OCI-LY3 (cell line): ENCODE data around the gene TBC1D7.

Experiments
- H2AFZ ChIP-seq: fragments of 200-600, 300-600 bp; shearing (Covaris generic); 2 replicates; pipeline ENCODE4 v1.6.0; 2014; ENCODE audit warnings: antibody characterized with exemption, low read depth, low read length
- H3K27ac ChIP-seq: fragments of 200-600, 300-600 bp; sonication (generic); 2 replicates; pipeline ENCODE4 v1.5.1; 2014; ENCODE audit warnings: mild to moderate bottlenecking, low read length, moderate library complexity, mixed read lengths
- H3K27me3 ChIP-seq: fragments of 200-600, 300-600 bp; sonication (generic); 2 replicates; pipeline ENCODE4 v1.6.1; 2014; ENCODE audit warnings: low read depth, low read length, mixed read lengths
- H3K36me3 ChIP-seq: fragments of 200-600, 300-600 bp; sonication (generic); replicated peaks from 2 replicates; pipeline ENCODE3; 2014; ENCODE audit warnings: low read depth, low read length, mixed read lengths
- H3K4me1 ChIP-seq: fragments of 300-600, 200-600 bp; sonication (generic); 2 replicates; pipeline ENCODE4 v1.6.1; 2014; ENCODE audit warnings: low read length, mixed read lengths
- H3K4me2 ChIP-seq: fragments of 200-600, 300-600 bp; sonication (generic); 2 replicates; pipeline ENCODE4 v1.6.1; 2014; ENCODE audit warnings: low read length, mixed read lengths
- H3K4me3 ChIP-seq: fragments of 300-600, 200-600 bp; sonication (generic); 2 replicates; pipeline ENCODE4 v1.5.1; 2014; ENCODE audit warnings: antibody characterized with exemption, mild to moderate bottlenecking, low read length, moderate library complexity
- H3K79me2 ChIP-seq: fragments of 300-600, 200-600 bp; shearing (Covaris generic); 2 replicates; pipeline ENCODE4 v1.6.1; 2014; ENCODE audit warnings: mild to moderate bottlenecking, low read length, mixed read lengths
- H3K9ac ChIP-seq: fragments of 300-600, 200-600 bp; shearing (Covaris generic); 2 replicates; pipeline ENCODE4 v1.6.0; 2014; ENCODE audit warnings: mild to moderate bottlenecking, low read length, moderate library complexity
- H3K9me3 ChIP-seq: fragments of 200-600, 300-600 bp; shearing (Covaris generic); 2 replicates; pipeline ENCODE4 v1.6.1; 2014; ENCODE audit warnings: low read length, mixed read lengths; ENCODE audit not compliant: insufficient read depth
- H4K20me1 ChIP-seq: fragments of 200-600, 300-600 bp; sonication (generic); 2 replicates; pipeline ENCODE4 v1.6.1; 2016; ENCODE audit warnings: low read length, mixed read lengths; ENCODE audit not compliant: insufficient read depth
- CTCF ChIP-seq: fragments of 200-600, 300-600 bp; sonication (generic); IDR thresholded peaks from 2 replicates; pipeline ENCODE4 v1.5.1; 2014; ENCODE audit warnings: antibody characterized with exemption, low read length, low read depth
- EZH2phosphoT487 ChIP-seq: fragments of 200-600 bp; shearing (Covaris generic); IDR thresholded peaks from 2 replicates; pipeline ENCODE4 v1.6.1; 2018; ENCODE audit warnings: antibody characterized with exemption, mixed run types, low read depth

TBC1D7 gene

GRCh38 chr6:13299403-13299821 lies 28.9 kb downstream of the TBC1D7 start:
- no peaks in the 10 kb centered on the region for H3K79me2 ChIP-seq
- H3K9ac ChIP-seq: peak overlapping the region; percentile 22; the same call in 1 of the 2 replicates
- no peaks in the 10 kb centered on the region for H3K27me3 ChIP-seq
- H3K27ac ChIP-seq: peak overlapping the region; percentile 71
- H3K4me2 ChIP-seq: peak overlapping the region; percentile 83
- H3K4me3 ChIP-seq: peak overlapping the region; percentile 55
- TF ChIP-seq EZH2phosphoT487 (no peak), CTCF (no peak)
- no peaks in the 10 kb centered on the region for H4K20me1 ChIP-seq
- no peak overlapping the region for H2AFZ ChIP-seq
- peaks cover 14% of the 10 kb centered on the region for H3K36me3 ChIP-seq
- H3K4me1 ChIP-seq: peaks cover 86% of the 10 kb centered on the region
- no peaks in the 10 kb centered on the region for H3K9me3 ChIP-seq

GRCh38 chr6:13298446-13298845 lies 29.9 kb downstream of the TBC1D7 start:
- H4K20me1 ChIP-seq: no peaks in the 10 kb centered on the region
- H3K4me3 ChIP-seq: no peak overlapping the region
- no peaks in the 10 kb centered on the region for H3K79me2 ChIP-seq
- peaks cover 78% of the 10 kb centered on the region for H3K4me1 ChIP-seq
- H3K9ac ChIP-seq: no peak overlapping the region
- no peak for TF ChIP-seq CTCF
- no peak for TF ChIP-seq EZH2phosphoT487
- H2AFZ ChIP-seq: no peak overlapping the region
- H3K9me3 ChIP-seq: no peaks in the 10 kb centered on the region
- H3K4me2 ChIP-seq: peak overlapping the region; percentile 83
- H3K36me3 ChIP-seq: peaks cover 14% of the 10 kb centered on the region
- peak overlapping the region; percentile 71 for H3K27ac ChIP-seq
- H3K27me3 ChIP-seq: no peaks in the 10 kb centered on the region

GRCh38 chr6:13297391-13297790 lies 30.9 kb downstream of the TBC1D7 start:
- Histone ChIP-seq H3K79me2 (no peaks in the 10 kb centered on the region), H3K4me3 (no peak overlapping the region), H3K9me3 (no peaks in the 10 kb centered on the region), H4K20me1 (no peaks in the 10 kb centered on the region), H3K36me3 (peaks cover 14% of the 10 kb centered on the region), H3K4me2 (no peak overlapping the region), H3K4me1 (peaks cover 67% of the 10 kb centered on the region), H3K27ac (no peak overlapping the region), H3K9ac (no peak overlapping the region), H2AFZ (no peak overlapping the region), H3K27me3 (no peaks in the 10 kb centered on the region)
- TF ChIP-seq EZH2phosphoT487: no peak
- no peak for TF ChIP-seq CTCF

- Histone ChIP-seq H3K27ac (0 out of 2 replicates have a peak overlapping the region, but pooled peaks have one; percentile 13), H4K20me1 (no peaks in the 10 kb centered on the region), H3K27me3 (no peaks in the 10 kb centered on the region), H3K9ac (no peak overlapping the region), H3K4me1 (peaks cover 59% of the 10 kb centered on the region), H3K9me3 (no peaks in the 10 kb centered on the region), H3K79me2 (no peaks in the 10 kb centered on the region), H2AFZ (no peak overlapping the region), H3K4me2 (peak overlapping the region; percentile 55), H3K4me3 (peak overlapping the region; percentile 30; the same call in 1 of the 2 replicates), H3K36me3 (peaks cover 10% of the 10 kb centered on the region)
- peak; percentile 20; the same call in 1 of the 2 replicates for TF ChIP-seq CTCF
- TF ChIP-seq EZH2phosphoT487: no peak
Measured at GRCh38 chr6:13296536-13296997, 31.8 kb downstream of the TBC1D7 start.
